Stimulated activated naive B cell treated with anti-CD40 and anti-IgM and Interleukin-4, amounts not matched to agents 10 μg/mL and 1 μg/mL and 100 μg/mL, for 72 hours (primary cell): ENCODE measurements around the gene ACTRT2.

Source experiments
- ATAC-seq, 2 donors: fragments of 150-1000 bp; cut with Tn5 transposase; replicated peaks; 2 replicates each; pipeline ENCODE4 v1.10.0; 2021; ENCODE audit warnings: moderate library complexity in 1 of 2
- DNase-seq: peaks from one replicate; pipeline ENCODE4 v3.0.0; 2021
- H3K27ac Mint-ChIP-seq: one replicate; pipeline ENCODE4 v1.8.0; 2022; ENCODE audit warnings: mild to moderate bottlenecking, mixed read lengths
- H3K27me3 Mint-ChIP-seq, 2 donors: one replicate each; pipeline ENCODE4 v1.8.0; 2022; ENCODE audit warnings: mixed read lengths in 2 of 2
- H3K36me3 Mint-ChIP-seq, 2 donors: one replicate each; pipeline ENCODE4 v1.8.0; 2022; ENCODE audit warnings: mixed read lengths in 2 of 2, mild to moderate bottlenecking in 1 of 2
- H3K4me1 Mint-ChIP-seq, 2 donors: one replicate each; pipeline ENCODE4 v1.8.0; 2022; ENCODE audit warnings: mixed read lengths in 2 of 2, mild to moderate bottlenecking in 1 of 2
- H3K4me3 Mint-ChIP-seq, 2 donors: one replicate each; pipeline ENCODE4 v1.8.0; 2022; ENCODE audit warnings: mild to moderate bottlenecking in 2 of 2, mixed read lengths in 2 of 2, moderate library complexity in 1 of 2
- H3K9me3 Mint-ChIP-seq, 2 donors: one replicate each; pipeline ENCODE4 v1.8.0; 2022; ENCODE audit warnings: mixed read lengths in 2 of 2, mild to moderate bottlenecking in 1 of 2

ACTRT2 gene

GRCh38 chr1:3003039-3003940 is 18.0 kb upstream of the ACTRT2 start:
- no peak for DNase-seq
- Mint-ChIP-seq H3K4me3 (no peak overlapping the region), H3K36me3 (peaks cover 4% of the 10 kb centered on the region in 2 donors), H3K27me3 (peaks cover 18 to 53% of the 10 kb centered on the region in 2 donors), H3K27ac (no peak overlapping the region), H3K4me1 (no peaks in the 10 kb centered on the region), H3K9me3 (peaks cover 15 to 17% of the 10 kb centered on the region in 2 donors)
- no peak for ATAC-seq

- DNase-seq = no peak
- no peak overlapping the region for H3K4me3 Mint-ChIP-seq
- H3K9me3 Mint-ChIP-seq = peaks cover 18 to 19% of the 10 kb centered on the region in 2 donors
- peaks cover 15 to 53% of the 10 kb centered on the region in 2 donors for H3K27me3 Mint-ChIP-seq
- no peaks in the 10 kb centered on the region for H3K4me1 Mint-ChIP-seq
- no peak for ATAC-seq
- H3K36me3 Mint-ChIP-seq = peaks cover 4% of the 10 kb centered on the region in 2 donors
- H3K27ac Mint-ChIP-seq = no peak overlapping the region
Observed at GRCh38 chr1:3003941-3004270, 17.4 kb upstream of the ACTRT2 start.

- Mint-ChIP-seq H3K27ac (no peak overlapping the region), H3K4me3 (no peak overlapping the region), H3K27me3 (peaks cover 17 to 50% of the 10 kb centered on the region in 2 donors), H3K4me1 (no peaks in the 10 kb centered on the region), H3K9me3 (peaks cover 18 to 20% of the 10 kb centered on the region in 2 donors), H3K36me3 (peaks cover 4% of the 10 kb centered on the region in 2 donors)
- DNase-seq (no peak), ATAC-seq (no peak)
Observed at GRCh38 chr1:3004285-3005205, 16.7 kb upstream of the ACTRT2 start.

GRCh38 chr1:3005771-3006170 is 15.5 kb upstream of the ACTRT2 start:
- peaks cover 21 to 38% of the 10 kb centered on the region in 2 donors for H3K27me3 Mint-ChIP-seq
- peaks cover 18 to 20% of the 10 kb centered on the region in 2 donors for H3K9me3 Mint-ChIP-seq
- ATAC-seq (no peak), DNase-seq (no peak)
- peaks cover 4 to 6% of the 10 kb centered on the region in 2 donors for H3K36me3 Mint-ChIP-seq
- H3K4me1 Mint-ChIP-seq = no peaks in the 10 kb centered on the region
- no peak overlapping the region for H3K27ac Mint-ChIP-seq
- H3K4me3 Mint-ChIP-seq = no peak overlapping the region

- H3K36me3 Mint-ChIP-seq = peaks cover 4 to 6% of the 10 kb centered on the region in 2 donors
- H3K4me3 Mint-ChIP-seq = no peak overlapping the region
- H3K27me3 Mint-ChIP-seq = peaks cover 22 to 34% of the 10 kb centered on the region in 2 donors
- ATAC-seq (no peak), DNase-seq (no peak)
- H3K4me1 Mint-ChIP-seq = peaks cover 0 to 3% of the 10 kb centered on the region in 2 donors
- H3K27ac Mint-ChIP-seq = no peak overlapping the region
- H3K9me3 Mint-ChIP-seq = peaks cover 18 to 20% of the 10 kb centered on the region in 2 donors
Observed at GRCh38 chr1:3007298-3008147, 13.7 kb upstream of the ACTRT2 start.

- ATAC-seq (no peak), DNase-seq (no peak)
- Mint-ChIP-seq H3K4me3 (no peak overlapping the region), H3K27ac (no peak overlapping the region), H3K9me3 (peaks cover 18 to 20% of the 10 kb centered on the region in 2 donors), H3K27me3 (peaks cover 21 to 23% of the 10 kb centered on the region in 2 donors), H3K36me3 (peaks cover 4 to 6% of the 10 kb centered on the region in 2 donors), H3K4me1 (peaks cover 0 to 5% of the 10 kb centered on the region in 2 donors)
Observed at GRCh38 chr1:3009021-3009420, 12.2 kb upstream of the ACTRT2 start.

GRCh38 chr1:3009556-3009955 is 11.7 kb upstream of the ACTRT2 start:
- Mint-ChIP-seq H3K4me3 (no peak overlapping the region), H3K27me3 (peaks cover 21 to 28% of the 10 kb centered on the region in 2 donors), H3K36me3 (peaks cover 4 to 6% of the 10 kb centered on the region in 2 donors), H3K9me3 (peaks cover 18 to 20% of the 10 kb centered on the region in 2 donors), H3K4me1 (peaks cover 0 to 5% of the 10 kb centered on the region in 2 donors), H3K27ac (no peak overlapping the region)
- DNase-seq = no peak
- ATAC-seq = no peak

GRCh38 chr1:3011127-3011526 is 10.1 kb upstream of the ACTRT2 start:
- peaks cover 4 to 6% of the 10 kb centered on the region in 2 donors for H3K36me3 Mint-ChIP-seq
- ATAC-seq (no peak), DNase-seq (no peak)
- H3K9me3 Mint-ChIP-seq = peaks cover 18% of the 10 kb centered on the region in 2 donors
- H3K4me3 Mint-ChIP-seq = no peak overlapping the region
- H3K27me3 Mint-ChIP-seq = peaks cover 15 to 30% of the 10 kb centered on the region in 2 donors
- H3K4me1 Mint-ChIP-seq = peaks cover 0 to 5% of the 10 kb centered on the region in 2 donors
- H3K27ac Mint-ChIP-seq = no peak overlapping the region

GRCh38 chr1:3011631-3012455 is 9.4 kb upstream of the ACTRT2 start:
- DNase-seq = no peak

GRCh38 chr1:3012456-3013291 is 8.6 kb upstream of the ACTRT2 start:
- Mint-ChIP-seq H3K27me3 (peaks cover 15 to 30% of the 10 kb centered on the region in 2 donors), H3K9me3 (peaks cover 8 to 9% of the 10 kb centered on the region in 2 donors), H3K4me3 (no peak overlapping the region), H3K27ac (no peak overlapping the region), H3K4me1 (peaks cover 0 to 5% of the 10 kb centered on the region in 2 donors), H3K36me3 (peaks cover 3 to 4% of the 10 kb centered on the region in 2 donors)
- peak; percentile 43 for DNase-seq
- peak; percentile 71 to 76 for ATAC-seq

More at GRCh38 chr1:3011631-3012455, 9.4 kb upstream of the ACTRT2 start:
- H3K9me3 Mint-ChIP-seq = peaks cover 11 to 12% of the 10 kb centered on the region in 2 donors
- peaks cover 15 to 30% of the 10 kb centered on the region in 2 donors for H3K27me3 Mint-ChIP-seq
- no peak overlapping the region for H3K27ac Mint-ChIP-seq
- H3K4me1 Mint-ChIP-seq = peaks cover 0 to 5% of the 10 kb centered on the region in 2 donors
- peaks cover 4% of the 10 kb centered on the region in 2 donors for H3K36me3 Mint-ChIP-seq
- ATAC-seq = no peak
- no peak overlapping the region for H3K4me3 Mint-ChIP-seq

GRCh38 chr1:3013371-3014049 is 7.8 kb upstream of the ACTRT2 start:
- ATAC-seq = peak in 1 of 2 donors; percentile 20
- no peak overlapping the region for H3K4me3 Mint-ChIP-seq
- peaks cover 0 to 3% of the 10 kb centered on the region in 2 donors for H3K36me3 Mint-ChIP-seq
- DNase-seq = no peak
- peaks cover under 1 to 2% of the 10 kb centered on the region in 2 donors for H3K9me3 Mint-ChIP-seq
- H3K27ac Mint-ChIP-seq = no peak overlapping the region
- H3K4me1 Mint-ChIP-seq = peaks cover 0 to 5% of the 10 kb centered on the region in 2 donors
- peaks cover 15 to 24% of the 10 kb centered on the region in 2 donors for H3K27me3 Mint-ChIP-seq

GRCh38 chr1:3014050-3014440 is 7.2 kb upstream of the ACTRT2 start:
- peaks cover 0 to 5% of the 10 kb centered on the region in 2 donors for H3K4me1 Mint-ChIP-seq
- no peak for ATAC-seq
- H3K4me3 Mint-ChIP-seq = no peak overlapping the region

More at GRCh38 chr1:3014050-3014440, 7.2 kb upstream of the ACTRT2 start:
- H3K27me3 Mint-ChIP-seq = peaks cover 15 to 21% of the 10 kb centered on the region in 2 donors
- no peak for DNase-seq
- no peak overlapping the region for H3K27ac Mint-ChIP-seq
- peaks cover 0 to 3% of the 10 kb centered on the region in 2 donors for H3K36me3 Mint-ChIP-seq
- H3K9me3 Mint-ChIP-seq = no peaks in the 10 kb centered on the region
